HG03103 (cell line): Measurements from ENCODE around the gene CLCN7.
"Not testable (repeated sequence)": the region's sequence is repeated elsewhere in the genome, so short reads cannot be mapped to it uniquely, and the experiment has no call there.

Experiments used
- ATAC-seq: cut with Tn5 transposase; IDR thresholded peaks from one replicate; pipeline ENCODE4 v1.9.1; 2021; ENCODE audit warnings: low read depth; ENCODE audit not compliant: unreplicated experiment

Gene CLCN7

DNA sequence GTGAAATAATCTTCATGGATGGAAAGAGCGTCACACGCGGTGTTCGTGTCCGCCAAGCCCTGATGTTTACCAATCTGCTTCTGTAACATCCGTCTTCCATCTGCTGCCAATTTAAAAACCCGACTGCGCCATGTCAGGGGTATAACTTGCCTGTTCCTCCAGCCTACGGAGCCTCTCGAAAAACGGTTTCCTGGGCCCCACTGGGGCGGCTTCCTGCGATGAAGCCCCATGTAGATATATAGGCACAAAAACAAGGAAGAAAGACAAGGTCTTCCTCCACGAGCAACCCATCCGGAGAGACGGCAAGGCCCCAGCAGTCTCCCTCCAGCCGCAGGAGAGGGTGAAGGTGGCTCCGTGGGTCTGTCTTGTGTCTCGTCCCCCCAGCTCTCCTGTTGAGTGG is 13.8 kb upstream of the CLCN7 start, which contains the start of gene PTX4:
TSS of gene PTX4 (minus strand) at position 326 of the 400 bp plus-strand sequence. CDS start at position 291, 35 bp downstream.
- no peak for ATAC-seq

- no peak for ATAC-seq
Observed at GRCh38 chr16:1488054-1488601, 13.3 kb upstream of the CLCN7 start.

DNA sequence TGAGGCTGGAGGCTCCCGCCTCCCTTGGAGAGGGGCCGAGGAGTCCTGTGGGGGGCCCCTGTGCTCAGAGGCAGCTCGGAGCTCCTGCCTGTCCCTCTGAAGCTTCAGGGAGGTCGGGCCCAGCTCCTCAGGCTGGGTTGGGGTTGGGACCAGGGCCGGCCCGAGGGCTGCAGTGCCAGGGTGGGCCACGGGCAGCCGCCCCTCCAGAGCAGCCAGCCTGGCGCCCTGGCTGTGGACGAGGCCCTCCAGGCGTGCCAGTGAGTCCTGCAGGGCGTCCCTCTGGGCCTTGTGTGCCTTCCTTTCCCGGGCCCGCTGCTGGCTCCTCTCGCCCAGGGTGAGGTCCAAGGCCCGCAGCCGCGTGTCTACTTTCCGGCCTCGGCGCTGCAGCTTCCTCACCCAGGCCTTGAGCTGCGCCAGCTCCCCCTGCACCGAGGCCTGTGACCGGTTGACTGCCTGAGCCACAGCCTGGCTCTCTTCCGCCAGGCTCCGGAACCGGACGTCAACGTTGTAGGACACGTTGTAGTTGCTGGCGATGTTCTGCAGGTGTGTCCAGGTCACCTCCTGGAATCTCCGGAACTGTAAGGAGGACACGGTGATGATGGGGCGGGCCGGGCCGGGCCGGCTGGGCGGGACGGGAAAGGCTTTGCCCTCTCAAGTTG is 12.7 kb upstream of the CLCN7 start:
- no peak for ATAC-seq

- ATAC-seq: no peak
Observed at GRCh38 chr16:1486551-1487390, 11.9 kb upstream of the CLCN7 start.

DNA sequence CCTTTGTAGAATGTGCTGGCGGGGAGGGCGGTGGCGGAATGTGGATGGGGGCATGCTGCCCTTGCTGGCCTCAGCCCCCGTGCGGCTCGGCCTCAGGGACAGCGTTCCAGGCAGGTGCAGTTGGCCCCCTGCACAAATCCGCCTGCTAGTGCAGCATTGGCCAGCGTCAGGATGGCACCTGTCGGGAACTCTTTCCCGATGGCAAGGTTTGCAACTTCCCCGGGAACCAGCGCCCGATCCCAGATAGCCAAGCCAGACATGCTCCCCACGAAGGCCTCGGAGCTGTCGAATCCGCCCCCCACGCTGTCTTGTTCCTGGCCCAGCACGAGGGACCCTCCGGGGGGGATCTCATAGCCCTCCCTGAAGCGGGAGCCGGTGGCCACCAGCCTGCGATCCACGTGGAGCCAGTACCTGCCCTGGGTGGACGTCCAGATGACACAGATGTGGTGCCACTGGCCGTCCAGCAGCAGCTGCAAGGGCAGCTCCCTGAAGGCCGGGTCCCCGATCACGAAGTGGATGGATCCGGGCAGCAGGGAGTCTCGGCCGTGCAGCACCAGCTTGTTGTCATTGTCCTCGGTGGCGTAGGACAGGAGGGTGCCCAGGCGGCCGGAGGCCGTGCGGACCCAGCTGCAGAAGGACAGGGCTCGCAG is 11.1 kb upstream of the CLCN7 start:
- ATAC-seq: no peak

DNA sequence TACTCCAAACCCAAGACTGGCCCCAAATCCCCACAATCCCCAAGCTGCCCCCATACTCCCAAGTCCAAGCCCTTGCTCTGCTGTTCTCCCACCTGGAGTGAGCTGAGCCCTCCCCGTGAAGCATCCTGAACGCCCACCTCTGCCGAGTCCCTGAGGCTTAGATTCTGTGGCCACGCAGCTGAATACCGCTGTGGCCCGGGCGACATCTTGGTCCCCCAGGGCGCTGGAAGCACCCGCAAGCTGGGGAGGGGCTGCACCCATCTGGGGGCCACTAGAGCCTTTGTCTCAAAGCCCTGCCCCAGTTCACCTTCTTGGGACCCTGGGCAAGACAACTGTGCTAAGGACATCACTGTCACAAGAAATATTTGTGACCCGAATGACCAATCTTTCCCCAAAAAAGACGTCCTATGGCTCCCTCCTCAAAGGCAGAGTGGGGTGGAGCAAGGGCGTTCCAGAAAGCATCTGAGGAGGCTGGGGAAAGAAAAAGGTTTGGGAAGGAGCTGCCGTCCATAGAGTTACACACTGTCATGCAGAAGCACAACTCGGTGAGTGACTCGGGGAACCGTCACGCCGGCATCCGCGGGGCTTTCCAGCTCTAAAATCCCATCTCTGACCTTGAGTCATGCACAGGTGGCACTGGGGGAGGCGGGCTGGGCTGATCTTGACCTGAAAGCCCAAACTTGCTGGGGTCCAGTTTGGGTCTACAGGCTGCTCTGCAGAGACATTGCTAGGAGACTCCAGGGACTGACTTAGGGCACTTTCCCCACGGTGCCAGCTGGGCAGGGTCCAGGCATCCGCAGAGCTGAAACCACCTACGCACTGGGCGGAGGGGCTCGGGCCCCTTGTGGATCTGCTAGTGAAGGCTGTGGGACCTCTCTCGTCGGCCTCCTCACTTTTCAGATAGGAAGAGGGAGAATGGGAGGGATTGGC is 7.3 kb upstream of the CLCN7 start:
- no peak for ATAC-seq

DNA sequence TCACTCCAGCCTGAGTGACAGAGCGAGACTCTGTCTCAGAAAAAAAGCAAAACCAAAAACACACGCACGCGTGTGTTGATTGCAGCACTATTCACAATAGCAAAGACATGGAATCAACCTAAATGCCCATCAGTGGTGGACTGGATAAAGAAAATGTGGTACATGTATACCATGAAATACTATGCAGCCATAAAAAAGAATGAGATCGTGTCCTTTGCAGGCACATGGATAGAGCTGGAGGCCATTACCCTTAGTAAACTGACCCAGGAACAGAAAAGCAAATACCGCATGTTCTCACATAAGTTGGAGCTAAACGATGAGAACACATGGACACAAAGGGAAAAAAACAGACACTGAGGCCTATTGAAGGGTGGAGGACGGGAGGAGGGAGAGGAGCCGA is 4.1 kb upstream of the CLCN7 start:
- ATAC-seq: not testable (repeated sequence)

- no peak for ATAC-seq
Observed at GRCh38 chr16:1477033-1477432, 2.2 kb upstream of the CLCN7 start.

DNA sequence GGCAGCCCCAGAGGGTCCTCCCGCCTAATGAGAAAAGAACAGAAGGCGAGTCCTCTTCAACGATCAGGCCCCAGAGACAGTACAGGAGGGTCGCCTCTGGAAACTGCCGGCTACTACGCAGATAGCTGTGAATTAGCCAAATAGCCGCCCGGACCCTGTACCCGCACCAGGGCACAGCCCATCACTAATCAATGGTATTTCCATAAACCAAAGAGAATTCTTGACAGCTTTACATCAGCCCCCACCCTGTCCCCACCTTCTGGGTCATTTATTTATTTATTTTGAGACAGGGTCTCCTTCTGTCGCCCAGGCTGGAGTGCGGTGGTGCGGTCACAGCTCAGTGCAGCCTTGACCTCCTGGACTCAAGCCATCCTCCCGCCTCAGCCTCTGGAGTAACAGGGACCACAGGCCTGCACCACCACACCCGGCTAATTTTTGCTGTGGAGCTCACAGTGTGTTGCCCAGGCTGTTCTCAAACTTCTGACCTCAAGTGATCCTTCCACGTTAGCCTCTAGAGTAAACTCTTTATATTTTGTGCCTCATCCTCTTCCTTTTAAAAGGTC is 805 bp upstream of the CLCN7 start:
- no peak for ATAC-seq

- ATAC-seq: no peak
Observed at GRCh38 chr16:1474082-1474795, 589 bp downstream of the CLCN7 start.

GRCh38 chr16:1472974-1473373 is 1.9 kb downstream of the CLCN7 start:
- no peak for ATAC-seq

DNA sequence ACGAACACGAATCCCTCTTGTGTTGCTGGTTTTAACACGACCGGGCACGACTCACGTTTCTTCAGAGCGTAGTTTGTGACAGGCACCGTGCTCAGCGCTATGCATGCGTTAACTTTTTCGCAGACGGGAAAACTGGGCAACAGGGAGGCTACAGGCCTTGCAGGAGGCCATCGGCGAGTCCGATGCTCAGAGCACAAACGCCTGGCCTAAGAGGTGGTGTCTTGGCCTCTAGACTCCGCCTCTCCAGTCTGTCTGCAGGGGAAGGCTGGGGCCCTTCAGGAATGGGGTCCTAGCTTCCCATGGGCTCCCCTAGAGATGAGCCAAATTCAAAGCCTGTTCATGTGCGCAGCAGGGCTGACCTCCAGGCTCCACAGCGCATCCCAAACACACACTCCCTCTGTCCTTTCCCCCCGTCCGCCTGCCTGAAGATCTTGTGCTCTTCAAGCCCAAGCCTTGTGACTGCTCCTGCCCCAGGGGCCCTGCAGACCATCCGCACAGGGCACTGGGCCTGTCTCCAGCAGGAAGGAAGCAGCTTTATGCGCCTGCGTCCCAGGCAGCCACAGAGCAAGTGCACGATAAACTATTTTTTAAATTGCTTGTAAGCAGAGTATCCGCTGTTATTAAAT is 3.1 kb downstream of the CLCN7 start:
- no peak for ATAC-seq

- ATAC-seq: no peak
Observed at GRCh38 chr16:1470481-1471251, 4.2 kb downstream of the CLCN7 start.

DNA sequence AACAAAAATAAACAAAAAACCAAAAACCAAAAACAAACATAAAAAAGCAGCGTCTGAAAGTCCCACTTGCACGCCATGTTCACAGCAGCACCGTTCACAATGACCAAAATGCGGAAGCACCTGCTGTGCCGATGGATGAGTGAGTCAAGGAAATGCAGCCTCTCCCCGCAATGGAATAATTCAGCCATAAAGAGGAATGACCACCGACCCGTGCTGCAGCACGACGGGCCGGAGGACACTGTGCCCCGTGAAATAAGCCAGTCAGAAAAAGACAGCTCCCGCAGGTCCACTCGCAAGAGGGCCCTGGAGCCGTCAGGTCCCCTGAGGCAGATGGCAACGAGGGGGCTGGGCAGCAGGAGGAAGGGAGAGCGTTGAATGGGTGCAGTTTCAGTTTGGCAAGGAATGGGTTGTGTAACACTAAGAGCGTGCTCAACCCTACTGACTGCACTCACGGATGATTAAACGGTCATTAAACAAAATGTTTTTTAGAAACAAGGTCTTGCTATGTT is 5.1 kb downstream of the CLCN7 start:
- no peak for ATAC-seq

DNA sequence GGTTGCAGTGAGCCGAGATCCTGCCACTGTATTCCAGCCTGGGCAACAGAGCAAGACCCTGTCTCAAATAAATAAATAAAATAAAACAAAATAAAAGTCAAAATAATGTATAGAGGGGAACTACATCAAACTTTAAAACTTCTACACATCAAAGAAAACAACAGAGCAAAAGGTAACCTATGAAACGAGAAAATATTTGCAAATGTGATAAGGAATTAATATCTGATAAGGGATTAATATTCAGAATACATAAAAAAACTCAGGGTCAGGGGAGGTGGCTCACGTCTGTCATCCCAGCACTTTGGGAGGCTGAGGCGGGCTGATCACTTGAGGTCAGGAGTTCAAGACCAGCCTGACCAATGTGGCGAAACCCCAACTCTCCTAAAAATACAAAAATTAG is 5.7 kb downstream of the CLCN7 start:
- ATAC-seq: not testable (repeated sequence)

GRCh38 chr16:1468426-1468810 is 6.4 kb downstream of the CLCN7 start:
- no peak for ATAC-seq

DNA sequence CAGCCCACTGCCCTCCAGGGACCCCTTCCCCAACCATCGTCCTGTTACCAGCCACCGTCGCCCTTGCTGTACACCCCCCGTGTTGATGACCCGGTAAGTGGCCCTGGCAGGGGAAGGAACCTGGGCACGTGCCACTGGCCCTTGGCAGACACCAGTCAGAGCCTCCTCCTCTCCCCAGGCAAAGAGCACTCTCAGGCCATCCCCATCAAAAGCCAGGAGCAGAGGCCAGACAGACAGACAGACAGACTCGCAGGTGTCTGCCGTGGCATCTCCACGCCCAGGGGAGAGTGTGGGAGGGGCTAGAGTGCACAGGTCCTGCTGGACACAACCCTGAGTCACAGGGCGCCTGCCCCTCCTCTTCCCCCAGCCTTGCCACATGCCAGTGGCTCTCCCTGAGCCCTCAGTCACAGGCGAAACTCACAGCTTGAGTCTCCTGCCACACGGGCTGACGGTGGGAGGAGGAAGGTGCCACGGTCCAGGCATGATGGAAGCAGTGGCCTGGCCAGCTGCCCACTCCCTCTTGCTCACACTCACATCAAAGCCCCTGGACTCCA is 7.8 kb downstream of the CLCN7 start:
- no peak for ATAC-seq

DNA sequence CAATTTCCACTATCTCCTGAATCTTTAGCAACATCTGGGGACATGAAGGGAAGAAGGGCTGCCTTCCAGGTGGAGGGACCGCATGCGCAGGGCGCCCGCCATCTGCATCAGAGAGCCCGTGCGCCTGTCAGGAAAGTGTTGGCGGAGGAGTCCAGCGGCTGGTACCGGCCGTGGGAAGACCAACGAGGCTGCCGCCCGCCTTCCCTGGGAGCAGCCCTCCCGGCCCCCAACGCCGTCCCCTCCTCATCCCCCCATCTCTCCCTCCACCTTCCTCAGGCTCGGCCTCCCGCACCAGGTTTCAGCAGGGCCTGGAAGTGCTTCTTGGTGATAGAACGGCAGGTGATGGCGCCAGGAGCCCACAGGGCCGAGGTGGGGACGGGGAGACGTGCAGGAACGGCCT is 8.8 kb downstream of the CLCN7 start:
- no peak for ATAC-seq
